ENCODE data around the gene N4BP2.
"Not testable (repeated sequence)": the region's sequence is repeated elsewhere in the genome, so short reads cannot be mapped to it uniquely, and the experiment has no call there.

Gene N4BP2

DNA sequence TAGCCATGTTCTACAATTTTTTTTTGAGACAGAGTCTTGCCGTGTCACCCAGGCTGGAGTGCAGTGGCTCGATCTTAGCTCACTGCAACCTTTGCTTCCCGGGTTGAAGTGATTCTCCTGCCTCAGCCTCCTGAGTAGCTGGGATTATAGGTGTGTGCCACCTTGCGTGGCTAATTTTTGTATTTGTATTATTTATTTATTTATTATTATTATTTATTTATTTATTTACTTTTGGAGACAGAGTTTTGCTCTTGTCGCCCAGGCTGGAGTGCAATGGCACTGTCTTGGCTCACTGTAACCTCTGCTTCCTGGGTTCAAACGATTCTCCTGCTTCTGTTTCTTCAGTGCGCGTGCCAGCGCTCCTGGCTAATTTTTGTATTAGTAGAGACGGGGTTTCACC lies 36.8 kb downstream of the N4BP2 start:
- DNase-seq = not testable (repeated sequence)

GRCh38 chr4:40099010-40099409 lies 42.4 kb downstream of the N4BP2 start:
- no peak for DNase-seq

DNA sequence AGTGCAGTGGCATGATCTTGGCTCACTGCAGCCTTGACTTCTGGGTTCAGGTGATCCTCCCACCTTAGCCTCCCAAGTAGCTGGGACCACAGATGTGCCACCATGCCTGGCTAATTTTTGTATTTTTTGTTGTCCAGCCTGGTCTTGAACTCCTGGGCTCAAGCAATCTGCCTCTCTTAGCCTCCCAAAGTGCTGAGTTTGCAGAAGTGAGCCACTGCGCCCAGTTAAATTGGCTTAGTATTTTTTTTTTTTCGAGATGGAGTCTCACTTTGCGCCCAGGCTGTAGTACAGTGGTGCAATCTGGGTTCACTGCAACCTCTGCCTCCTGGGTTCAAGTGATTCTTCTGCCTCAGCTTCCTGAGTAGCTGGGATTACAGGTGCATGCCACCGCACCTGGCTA lies 50.5 kb downstream of the N4BP2 start:
- DNase-seq = not testable (repeated sequence)

- DNase-seq = no peak
Observed at GRCh38 chr4:40112027-40112792, 55.6 kb downstream of the N4BP2 start.

- no peak for DNase-seq
Observed at GRCh38 chr4:40114206-40114605, 57.6 kb downstream of the N4BP2 start.

- DNase-seq = no peak
Observed at GRCh38 chr4:40118861-40119260, 62.2 kb downstream of the N4BP2 start.

GRCh38 chr4:40119344-40119743 lies 62.7 kb downstream of the N4BP2 start:
- no peak for DNase-seq

- peak; percentile 77 for DNase-seq
Observed at GRCh38 chr4:40121515-40121914, 64.9 kb downstream of the N4BP2 start.

- DNase-seq = no peak
Observed at GRCh38 chr4:40122941-40123340, 66.3 kb downstream of the N4BP2 start.

DNA sequence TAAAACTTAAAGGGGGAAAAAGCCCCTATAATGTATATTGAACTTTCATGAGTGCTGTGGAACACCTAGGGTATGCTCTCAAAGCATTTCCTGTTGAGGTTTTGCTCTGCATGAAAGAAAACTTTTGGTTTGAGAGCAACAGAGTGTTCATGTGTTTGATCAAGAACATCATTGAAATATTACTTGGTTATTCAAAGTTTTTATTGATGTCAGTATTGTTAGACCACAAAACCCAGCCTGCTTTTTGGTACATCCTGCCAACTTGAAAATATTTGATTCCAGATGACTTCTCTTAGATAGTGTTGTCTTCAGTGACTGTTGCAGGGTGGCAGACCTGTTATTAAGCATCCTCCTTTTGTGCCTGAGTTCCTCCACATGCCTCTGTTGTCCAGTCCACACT lies 68.0 kb downstream of the N4BP2 start:
- DNase-seq = no peak

GRCh38 chr4:40130401-40131036 lies 73.9 kb downstream of the N4BP2 start:
- no peak for DNase-seq

DNA sequence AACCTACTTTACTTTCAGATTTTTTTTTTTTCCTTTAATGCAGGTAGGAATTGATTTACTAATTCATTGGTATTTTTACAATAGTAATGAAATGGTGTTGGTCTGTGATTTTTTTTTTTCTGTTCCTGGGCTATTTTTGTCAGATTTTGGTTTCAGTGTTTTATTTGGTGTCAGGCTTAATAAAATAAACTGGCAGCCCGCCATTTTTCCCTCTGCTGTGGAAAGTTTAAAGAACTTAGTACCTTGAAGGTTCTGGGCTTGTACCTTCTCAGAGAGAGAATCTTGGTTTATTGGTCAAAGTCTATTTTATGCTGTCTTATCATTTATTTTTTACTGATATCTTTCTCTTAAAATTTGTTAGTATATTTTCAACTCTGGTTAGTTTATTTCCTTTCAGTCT lies 76.2 kb downstream of the N4BP2 start:
- DNase-seq = no peak

DNA sequence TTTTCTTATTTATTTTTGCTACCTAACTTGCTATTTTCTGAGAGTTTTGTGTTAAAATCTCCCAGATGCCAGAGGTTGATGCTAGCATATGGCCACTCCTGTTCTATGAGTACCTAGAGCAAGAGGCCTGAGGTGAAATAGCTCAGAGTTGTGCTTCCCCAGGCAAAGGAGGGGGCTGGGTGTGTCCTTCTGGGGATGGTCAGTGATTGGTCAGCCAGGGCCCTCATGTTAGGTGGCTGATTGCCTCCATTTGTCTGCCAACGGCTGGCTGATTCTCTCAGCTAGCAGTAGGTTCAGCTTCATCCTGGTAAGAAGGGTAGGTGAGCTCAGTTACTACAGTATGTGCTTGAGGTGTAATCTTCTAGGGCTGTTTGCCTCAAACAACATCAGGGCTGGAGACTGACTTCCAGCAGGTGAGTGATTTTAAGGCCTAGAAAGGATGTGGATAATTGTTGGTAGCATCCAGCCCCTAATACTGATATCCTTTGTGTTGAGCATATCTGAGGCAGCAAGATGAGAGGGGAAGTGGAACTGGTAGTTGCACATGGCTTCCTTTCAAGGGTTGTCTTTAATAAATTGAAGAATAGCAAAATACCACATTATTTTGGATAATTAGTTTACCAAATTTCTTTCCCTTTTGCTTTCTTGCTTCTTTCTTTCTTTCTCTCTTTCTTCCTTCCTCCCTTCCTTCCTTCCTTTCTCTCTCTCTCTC lies 77.7 kb downstream of the N4BP2 start:
- no peak for DNase-seq

GRCh38 chr4:40136202-40136601 lies 79.6 kb downstream of the N4BP2 start:
- not testable (repeated sequence) for DNase-seq

- DNase-seq = no peak
Observed at GRCh38 chr4:40140196-40140595, 83.5 kb downstream of the N4BP2 start.

GRCh38 chr4:40140597-40140996 lies 83.9 kb downstream of the N4BP2 start:
- DNase-seq = not testable (repeated sequence)

GRCh38 chr4:40143926-40144508 lies 87.4 kb downstream of the N4BP2 start:
- DNase-seq = no peak

DNA sequence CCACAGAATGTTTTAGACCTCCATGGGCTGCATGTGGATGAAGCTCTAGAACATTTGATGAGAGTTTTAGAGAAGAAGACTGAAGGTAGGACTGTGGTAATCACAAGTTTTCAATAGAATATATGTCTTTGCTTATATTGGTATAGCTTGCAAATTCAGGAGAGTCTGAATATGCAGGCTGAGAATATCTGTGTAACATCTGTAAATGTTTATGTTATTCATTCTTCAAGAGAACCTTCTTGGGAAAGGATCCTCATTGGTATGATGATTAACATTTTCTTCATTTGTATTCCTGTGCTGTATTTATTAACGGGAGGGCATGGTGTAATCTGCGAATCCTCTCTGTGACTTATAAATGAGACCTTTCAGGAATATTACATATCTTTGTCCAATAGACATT lies 88.1 kb downstream of the N4BP2 start:
- no peak for DNase-seq

DNA sequence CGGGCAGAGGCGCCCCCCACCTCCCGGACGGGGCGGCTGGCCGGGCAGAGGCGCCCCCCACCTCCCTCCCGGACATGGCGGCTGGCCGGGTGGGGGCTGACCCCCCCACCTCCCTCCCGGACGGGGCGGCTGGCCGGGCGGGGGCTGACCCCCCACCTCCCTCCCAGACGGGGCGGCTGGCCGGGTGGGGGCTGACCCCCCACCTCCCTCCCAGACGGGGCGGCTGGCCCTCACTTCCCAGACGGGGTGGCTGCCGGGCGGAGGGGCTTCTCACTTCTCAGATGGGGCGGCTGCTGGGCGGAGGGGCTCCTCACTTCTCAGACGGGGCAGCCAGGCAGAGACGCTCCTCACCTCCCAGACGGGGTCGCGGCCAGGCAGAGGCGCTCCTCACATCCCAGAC lies 90.8 kb downstream of the N4BP2 start:
- DNase-seq = not testable (repeated sequence)

DNA sequence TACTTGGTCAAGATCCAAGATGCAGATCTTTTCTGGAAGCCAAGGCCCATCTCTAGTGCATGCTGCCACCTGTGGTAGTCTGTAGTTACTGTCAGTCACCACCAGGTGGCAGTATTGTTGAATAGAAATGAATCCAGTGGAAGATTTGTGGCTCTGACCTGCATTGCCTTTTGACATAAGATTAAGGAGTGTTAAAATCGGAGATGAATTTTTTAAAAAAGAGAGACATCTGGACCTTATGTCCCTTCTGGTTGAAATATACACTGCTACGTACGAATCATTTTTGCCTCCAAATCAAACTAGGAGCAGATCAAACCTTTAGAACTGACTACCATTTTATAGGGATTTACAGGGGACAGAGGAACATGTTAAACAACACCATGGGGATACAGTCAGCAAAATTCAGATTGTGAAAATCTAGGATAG lies 93.3 kb downstream of the N4BP2 start:
- DNase-seq = peak; percentile 41

- DNase-seq = no peak
Observed at GRCh38 chr4:40150932-40151331, 94.3 kb downstream of the N4BP2 start.

- no peak for DNase-seq
Observed at GRCh38 chr4:40152637-40153036, 96.0 kb downstream of the N4BP2 start.

- DNase-seq = no peak
Observed at GRCh38 chr4:40157436-40157835, 100.8 kb downstream of the N4BP2 start.

DNA sequence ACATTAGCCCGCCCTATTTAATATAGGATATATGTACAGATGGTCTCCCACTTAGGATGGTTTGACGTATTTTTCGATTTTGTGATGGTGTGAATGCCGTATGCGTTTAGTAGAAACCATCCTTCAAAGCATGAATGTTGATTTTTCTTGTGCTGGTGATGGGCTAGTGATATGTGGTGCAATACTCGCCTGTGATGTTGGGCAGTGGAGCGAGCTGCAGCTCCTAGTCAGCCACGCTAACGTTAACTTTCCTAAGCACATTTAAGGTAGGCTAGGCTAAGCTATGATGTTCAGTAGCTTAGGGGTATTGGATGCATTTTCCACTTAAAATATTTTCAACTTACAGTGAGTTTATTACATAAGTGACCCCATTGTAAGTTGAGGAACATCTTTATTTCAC lies 103.6 kb downstream of the N4BP2 start:
- DNase-seq = no peak
